ENCODE measurements around the gene WDR41.

WDR41 gene

DNA sequence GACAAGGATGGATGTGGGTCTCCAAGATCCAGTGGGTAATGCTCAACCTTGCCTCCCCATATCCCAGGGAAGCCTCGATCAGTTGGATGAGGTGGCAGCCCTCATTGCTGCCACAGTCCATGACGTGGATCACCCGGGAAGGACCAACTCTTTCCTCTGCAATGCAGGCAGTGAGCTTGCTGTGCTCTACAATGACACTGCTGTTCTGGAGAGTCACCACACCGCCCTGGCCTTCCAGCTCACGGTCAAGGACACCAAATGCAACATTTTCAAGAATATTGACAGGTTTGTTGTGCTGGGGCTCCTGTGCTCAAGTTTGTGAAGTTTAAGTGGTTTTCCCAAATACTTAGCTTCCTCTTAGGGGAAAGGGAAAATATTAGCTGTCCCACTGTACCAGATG, 74.0 kb downstream of the WDR41 start:
- H3K4me1 ChIP-seq (ENCODE audit: control insufficient read depth, low read depth, low read length) = no peaks in the 10 kb centered on the region
- H3K36me3 ChIP-seq (ENCODE audit: control insufficient read depth, insufficient read depth, low read length) = no peaks in the 10 kb centered on the region
- WGBS (ENCODE audit: extremely low coverage, insufficient coverage, low lambda C conversion rate) = no CpG with 5 or more reads among the region's 5 CpGs
- H4K8ac ChIP-seq (ENCODE audit: low read depth, low read length) = no peak overlapping the region
- H3K4me2 ChIP-seq (ENCODE audit: low read length) = no peak overlapping the region
- no peak overlapping the region for H2AK5ac ChIP-seq (ENCODE audit: low read length)
- no peak overlapping the region for H2BK5ac ChIP-seq (ENCODE audit: low read length)
- no peak overlapping the region for H2BK120ac ChIP-seq (ENCODE audit: low read depth, low read length)
- H3K23ac ChIP-seq (ENCODE audit: low read length) = no peak overlapping the region
- DNase-seq = no peak
- no peak overlapping the region for H3K56ac ChIP-seq (ENCODE audit: low read length)
- no peak overlapping the region for H3K4me3 ChIP-seq (ENCODE audit: low read length)
- no peak overlapping the region for H3K18ac ChIP-seq (ENCODE audit: low read length)
- no peak overlapping the region for H3K4ac ChIP-seq (ENCODE audit: low read depth, low read length)
- no peak overlapping the region for H3K9ac ChIP-seq (ENCODE audit: low read length)
- H3K27ac ChIP-seq (ENCODE audit: low read depth, low read length) = no peak overlapping the region
- H3K27me3 ChIP-seq (ENCODE audit: insufficient read depth, low read length, poor library complexity) = no peaks in the 10 kb centered on the region
- H3K79me2 ChIP-seq (ENCODE audit: control insufficient read depth, insufficient read depth, low read length) = no peaks in the 10 kb centered on the region
- no peak overlapping the region for H4K5ac ChIP-seq (ENCODE audit: low read length)
- H2BK15ac ChIP-seq (replicated peaks; ENCODE audit: low read depth) = no peak overlapping the region
- H3K79me1 ChIP-seq (ENCODE audit: low read length) = no peaks in the 10 kb centered on the region

DNA sequence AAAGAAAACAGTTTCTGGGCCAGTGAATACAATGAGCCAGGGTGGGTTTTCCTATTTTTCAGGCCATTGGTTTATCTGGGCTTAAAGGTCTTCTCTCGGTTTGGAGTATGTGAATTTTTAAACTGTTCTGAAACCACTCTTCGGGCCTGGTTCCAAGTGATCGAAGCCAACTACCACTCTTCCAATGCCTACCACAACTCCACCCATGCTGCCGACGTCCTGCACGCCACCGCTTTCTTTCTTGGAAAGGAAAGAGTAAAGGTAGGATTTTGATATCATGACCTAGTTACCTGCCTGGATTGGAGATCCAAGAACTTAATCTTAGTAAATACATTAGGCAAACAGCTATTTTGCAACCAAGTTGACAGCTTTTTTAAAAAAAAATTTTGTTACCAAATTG, 79.1 kb downstream of the WDR41 start:
- no peak overlapping the region for H2BK120ac ChIP-seq (ENCODE audit: low read depth, low read length)
- no peak overlapping the region for H4K8ac ChIP-seq (ENCODE audit: low read depth, low read length)
- H3K4me3 ChIP-seq (ENCODE audit: low read length) = no peak overlapping the region
- no peak overlapping the region for H3K9ac ChIP-seq (ENCODE audit: low read length)
- H3K56ac ChIP-seq (ENCODE audit: low read length) = no peak overlapping the region
- no peak overlapping the region for H3K4ac ChIP-seq (ENCODE audit: low read depth, low read length)
- no peaks in the 10 kb centered on the region for H3K79me1 ChIP-seq (ENCODE audit: low read length)
- no peaks in the 10 kb centered on the region for H3K36me3 ChIP-seq (ENCODE audit: control insufficient read depth, insufficient read depth, low read length)
- no peak overlapping the region for H2BK15ac ChIP-seq (replicated peaks; ENCODE audit: low read depth)
- whole genome bisulfite sequencing (ENCODE audit: extremely low coverage, insufficient coverage, low lambda C conversion rate) = no CpG with 5 or more reads among the region's 7 CpGs
- H2BK5ac ChIP-seq (ENCODE audit: low read length) = no peak overlapping the region
- no peak for DNase-seq
- H3K27me3 ChIP-seq (ENCODE audit: insufficient read depth, low read length, poor library complexity) = no peaks in the 10 kb centered on the region
- no peaks in the 10 kb centered on the region for H3K4me1 ChIP-seq (ENCODE audit: control insufficient read depth, low read depth, low read length)
- no peak overlapping the region for H4K5ac ChIP-seq (ENCODE audit: low read length)
- no peak overlapping the region for H3K4me2 ChIP-seq (ENCODE audit: low read length)
- H2AK5ac ChIP-seq (ENCODE audit: low read length) = no peak overlapping the region
- H3K79me2 ChIP-seq (ENCODE audit: control insufficient read depth, insufficient read depth, low read length) = no peaks in the 10 kb centered on the region
- no peak overlapping the region for H3K27ac ChIP-seq (ENCODE audit: low read depth, low read length)
- no peak overlapping the region for H3K23ac ChIP-seq (ENCODE audit: low read length)
- H3K18ac ChIP-seq (ENCODE audit: low read length) = no peak overlapping the region

DNA sequence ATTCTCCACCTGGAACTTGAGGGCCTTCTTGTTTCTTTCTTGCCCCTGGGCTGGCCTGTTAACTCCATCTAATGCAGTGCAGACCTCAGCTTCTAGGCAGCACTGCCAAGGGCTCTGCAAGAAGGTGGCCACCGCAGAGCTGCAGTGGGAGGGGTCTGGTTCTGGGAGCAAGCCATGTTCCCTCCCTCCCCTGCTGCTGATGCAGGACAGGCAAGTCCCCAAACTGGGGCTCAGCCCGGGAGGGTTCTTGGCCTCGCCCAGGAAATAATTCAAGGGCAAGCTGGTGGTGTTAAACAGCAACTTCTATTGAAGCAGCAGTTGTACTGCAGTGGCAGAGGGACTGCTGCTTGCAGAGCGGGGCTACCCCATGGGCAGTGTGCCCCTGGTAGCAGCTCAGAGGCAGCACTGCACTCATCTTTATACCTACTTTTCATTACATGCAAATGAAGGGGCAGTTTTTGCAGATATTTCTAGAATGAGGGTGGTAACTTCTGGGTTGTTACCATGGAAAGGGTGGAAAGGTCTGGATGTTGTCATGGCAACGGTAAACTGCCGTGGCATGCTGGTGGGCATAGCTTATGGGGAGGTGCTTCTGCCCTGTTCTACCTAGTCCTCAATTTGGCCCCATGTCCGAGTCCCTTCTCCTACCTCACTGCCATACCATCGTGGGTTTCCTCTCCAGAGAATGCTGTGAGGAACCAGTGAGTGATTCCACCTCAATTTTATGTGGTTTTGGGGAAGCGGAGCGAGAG, 82.1 kb downstream of the WDR41 start:
- no peak for DNase-seq
- WGBS (ENCODE audit: extremely low coverage, insufficient coverage, low lambda C conversion rate) = no CpG with 5 or more reads among the region's 10 CpGs
- Histone ChIP-seq H4K8ac (ENCODE audit: low read depth, low read length) (no peak overlapping the region), H3K4me3 (ENCODE audit: low read length) (no peak overlapping the region), H3K79me1 (ENCODE audit: low read length) (no peaks in the 10 kb centered on the region), H2AK5ac (ENCODE audit: low read length) (no peak overlapping the region), H3K23ac (ENCODE audit: low read length) (no peak overlapping the region), H3K79me2 (ENCODE audit: control insufficient read depth, insufficient read depth, low read length) (no peaks in the 10 kb centered on the region), H3K36me3 (ENCODE audit: control insufficient read depth, insufficient read depth, low read length) (no peaks in the 10 kb centered on the region), H3K4me2 (ENCODE audit: low read length) (no peak overlapping the region), H3K18ac (ENCODE audit: low read length) (no peak overlapping the region), H3K4me1 (ENCODE audit: control insufficient read depth, low read depth, low read length) (no peaks in the 10 kb centered on the region), H3K56ac (ENCODE audit: low read length) (no peak overlapping the region), H3K9ac (ENCODE audit: low read length) (no peak overlapping the region), H2BK120ac (ENCODE audit: low read depth, low read length) (no peak overlapping the region), H2BK5ac (ENCODE audit: low read length) (no peak overlapping the region), H2BK15ac (replicated peaks; ENCODE audit: low read depth) (no peak overlapping the region), H3K27me3 (ENCODE audit: insufficient read depth, low read length, poor library complexity) (no peaks in the 10 kb centered on the region), H3K4ac (ENCODE audit: low read depth, low read length) (no peak overlapping the region), H4K5ac (ENCODE audit: low read length) (no peak overlapping the region), H3K27ac (ENCODE audit: low read depth, low read length) (no peak overlapping the region)

DNA sequence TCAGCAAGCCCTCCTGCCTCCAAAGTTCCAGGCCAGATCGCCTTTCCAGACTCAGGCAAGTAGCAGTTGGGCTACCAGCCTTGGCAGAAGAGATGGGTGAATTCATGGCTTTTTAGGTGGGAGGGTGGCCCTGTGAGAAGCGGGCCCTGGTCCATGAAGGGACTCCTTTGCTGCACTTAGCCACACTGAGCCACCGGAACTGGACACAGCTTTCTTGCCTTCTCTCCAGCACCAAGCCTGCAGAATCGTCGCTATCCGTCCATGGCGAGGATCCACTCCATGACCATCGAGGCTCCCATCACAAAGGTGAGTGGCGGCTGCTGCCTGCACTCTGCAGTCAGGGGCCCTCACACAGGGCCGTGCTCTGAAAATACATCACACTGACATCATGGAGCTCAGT, 85.0 kb downstream of the WDR41 start:
- whole genome bisulfite sequencing (ENCODE audit: extremely low coverage, insufficient coverage, low lambda C conversion rate) = no CpG with 5 or more reads among the region's 10 CpGs
- H3K27me3 ChIP-seq (ENCODE audit: insufficient read depth, low read length, poor library complexity) = no peaks in the 10 kb centered on the region
- no peaks in the 10 kb centered on the region for H3K4me1 ChIP-seq (ENCODE audit: control insufficient read depth, low read depth, low read length)
- no peak overlapping the region for H2AK5ac ChIP-seq (ENCODE audit: low read length)
- no peak overlapping the region for H3K23ac ChIP-seq (ENCODE audit: low read length)
- DNase-seq = no peak
- no peak overlapping the region for H3K18ac ChIP-seq (ENCODE audit: low read length)
- H4K5ac ChIP-seq (ENCODE audit: low read length) = no peak overlapping the region
- H2BK5ac ChIP-seq (ENCODE audit: low read length) = no peak overlapping the region
- H3K56ac ChIP-seq (ENCODE audit: low read length) = peak overlapping the region; percentile 11
- H2BK15ac ChIP-seq (replicated peaks; ENCODE audit: low read depth) = no peak overlapping the region
- no peak overlapping the region for H3K4ac ChIP-seq (ENCODE audit: low read depth, low read length)
- no peak overlapping the region for H2BK120ac ChIP-seq (ENCODE audit: low read depth, low read length)
- no peak overlapping the region for H3K4me2 ChIP-seq (ENCODE audit: low read length)
- H3K27ac ChIP-seq (ENCODE audit: low read depth, low read length) = no peak overlapping the region
- H3K79me1 ChIP-seq (ENCODE audit: low read length) = no peaks in the 10 kb centered on the region
- no peak overlapping the region for H4K8ac ChIP-seq (ENCODE audit: low read depth, low read length)
- no peak overlapping the region for H3K4me3 ChIP-seq (ENCODE audit: low read length)
- no peak overlapping the region for H3K9ac ChIP-seq (ENCODE audit: low read length)
- no peaks in the 10 kb centered on the region for H3K36me3 ChIP-seq (ENCODE audit: control insufficient read depth, insufficient read depth, low read length)
- H3K79me2 ChIP-seq (ENCODE audit: control insufficient read depth, insufficient read depth, low read length) = no peaks in the 10 kb centered on the region

DNA sequence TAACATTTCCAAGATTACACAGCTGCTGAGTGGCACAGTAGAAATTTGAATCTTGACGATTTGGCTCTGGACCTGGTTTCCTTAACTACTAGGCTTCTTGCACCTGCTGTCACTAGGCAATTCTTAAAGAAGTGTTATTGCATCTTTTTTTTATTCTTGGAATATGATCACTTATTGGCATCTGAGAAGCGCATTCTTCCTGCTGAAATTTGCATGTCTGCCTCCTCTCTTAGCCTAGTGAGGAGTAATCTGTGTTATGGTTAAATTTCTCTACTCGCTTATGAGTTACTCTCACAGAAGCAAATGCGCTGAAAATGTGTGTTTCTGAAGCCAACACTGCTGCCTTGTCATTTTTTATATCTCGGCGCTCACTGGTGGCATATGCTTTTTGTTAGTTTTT, 89.3 kb downstream of the WDR41 start:
- H2AK5ac ChIP-seq (ENCODE audit: low read length) = no peak overlapping the region
- H3K27ac ChIP-seq (ENCODE audit: low read depth, low read length) = no peak overlapping the region
- DNase-seq = no peak
- H3K4me2 ChIP-seq (ENCODE audit: low read length) = no peak overlapping the region
- no peak overlapping the region for H2BK5ac ChIP-seq (ENCODE audit: low read length)
- no peak overlapping the region for H3K9ac ChIP-seq (ENCODE audit: low read length)
- no peaks in the 10 kb centered on the region for H3K36me3 ChIP-seq (ENCODE audit: control insufficient read depth, insufficient read depth, low read length)
- H3K18ac ChIP-seq (ENCODE audit: low read length) = no peak overlapping the region
- H3K79me2 ChIP-seq (ENCODE audit: control insufficient read depth, insufficient read depth, low read length) = no peaks in the 10 kb centered on the region
- H3K79me1 ChIP-seq (ENCODE audit: low read length) = no peaks in the 10 kb centered on the region
- H3K4me3 ChIP-seq (ENCODE audit: low read length) = no peak overlapping the region
- no peak overlapping the region for H3K56ac ChIP-seq (ENCODE audit: low read length)
- H4K8ac ChIP-seq (ENCODE audit: low read depth, low read length) = no peak overlapping the region
- no peak overlapping the region for H3K4ac ChIP-seq (ENCODE audit: low read depth, low read length)
- H3K27me3 ChIP-seq (ENCODE audit: insufficient read depth, low read length, poor library complexity) = no peaks in the 10 kb centered on the region
- no peak overlapping the region for H2BK120ac ChIP-seq (ENCODE audit: low read depth, low read length)
- H2BK15ac ChIP-seq (replicated peaks; ENCODE audit: low read depth) = no peak overlapping the region
- no peak overlapping the region for H4K5ac ChIP-seq (ENCODE audit: low read length)
- no peaks in the 10 kb centered on the region for H3K4me1 ChIP-seq (ENCODE audit: control insufficient read depth, low read depth, low read length)
- H3K23ac ChIP-seq (ENCODE audit: low read length) = no peak overlapping the region
- no CpG with 5 or more reads among the region's 6 CpGs for WGBS (ENCODE audit: extremely low coverage, insufficient coverage, low lambda C conversion rate)

DNA sequence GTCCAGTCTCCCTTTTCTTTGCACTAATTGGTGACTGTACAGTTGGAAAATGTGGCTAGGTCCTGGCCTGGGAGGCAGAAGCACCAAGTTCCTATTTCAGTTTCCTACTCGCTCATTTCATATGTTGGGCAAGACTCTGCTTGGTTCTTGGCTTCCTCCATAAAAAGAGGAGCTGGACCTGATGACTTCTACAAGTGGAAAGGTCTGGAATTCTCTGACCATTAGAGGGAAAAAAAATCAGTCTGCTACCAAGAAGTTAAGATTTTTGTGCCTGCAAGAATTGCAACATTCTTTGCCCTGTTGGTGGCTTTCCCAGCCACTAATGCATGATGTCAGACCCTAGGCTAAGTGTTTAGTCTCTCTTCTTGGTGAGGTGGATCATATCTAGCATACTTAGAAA, 91.5 kb downstream of the WDR41 start:
- DNase-seq = no peak
- no peak overlapping the region for H3K27ac ChIP-seq (ENCODE audit: low read depth, low read length)
- H3K23ac ChIP-seq (ENCODE audit: low read length) = no peak overlapping the region
- no peak overlapping the region for H4K8ac ChIP-seq (ENCODE audit: low read depth, low read length)
- H2AK5ac ChIP-seq (ENCODE audit: low read length) = no peak overlapping the region
- no peak overlapping the region for H3K4ac ChIP-seq (ENCODE audit: low read depth, low read length)
- H3K9ac ChIP-seq (ENCODE audit: low read length) = no peak overlapping the region
- no peak overlapping the region for H4K5ac ChIP-seq (ENCODE audit: low read length)
- no peak overlapping the region for H3K4me2 ChIP-seq (ENCODE audit: low read length)
- H2BK5ac ChIP-seq (ENCODE audit: low read length) = no peak overlapping the region
- WGBS (ENCODE audit: extremely low coverage, insufficient coverage, low lambda C conversion rate) = no CpG with 5 or more reads among the region's 1 CpG
- H3K27me3 ChIP-seq (ENCODE audit: insufficient read depth, low read length, poor library complexity) = no peaks in the 10 kb centered on the region
- H3K4me3 ChIP-seq (ENCODE audit: low read length) = no peak overlapping the region
- H2BK120ac ChIP-seq (ENCODE audit: low read depth, low read length) = no peak overlapping the region
- no peak overlapping the region for H3K18ac ChIP-seq (ENCODE audit: low read length)
- no peak overlapping the region for H2BK15ac ChIP-seq (replicated peaks; ENCODE audit: low read depth)
- no peak overlapping the region for H3K56ac ChIP-seq (ENCODE audit: low read length)
- H3K79me2 ChIP-seq (ENCODE audit: control insufficient read depth, insufficient read depth, low read length) = no peaks in the 10 kb centered on the region
- H3K36me3 ChIP-seq (ENCODE audit: control insufficient read depth, insufficient read depth, low read length) = no peaks in the 10 kb centered on the region
- no peaks in the 10 kb centered on the region for H3K4me1 ChIP-seq (ENCODE audit: control insufficient read depth, low read depth, low read length)
- H3K79me1 ChIP-seq (ENCODE audit: low read length) = no peaks in the 10 kb centered on the region
